GM18861 (cell line): ENCODE results near the gene NR3C2.
A peak's percentile ranks its signal among the peaks of the same experiment; 100 is the strongest.

Source experiments
- ATAC-seq: cut with Tn5 transposase; IDR thresholded peaks from one replicate; pipeline ENCODE4 v1.9.1; 2021; ENCODE audit not compliant: unreplicated experiment

The NR3C2 gene

GRCh38 chr4:148435654-148436406 is 6.4 kb downstream of the NR3C2 start:
- ATAC-seq, result no peak

GRCh38 chr4:148434075-148434773 is 8.0 kb downstream of the NR3C2 start:
- ATAC-seq, result no peak

- ATAC-seq, result peak; percentile 40
Observed at GRCh38 chr4:148431401-148431800, 10.8 kb downstream of the NR3C2 start.

- no peak for ATAC-seq
Observed at GRCh38 chr4:148430854-148431253, 11.4 kb downstream of the NR3C2 start.

- no peak for ATAC-seq
Observed at GRCh38 chr4:148429206-148429605, 13.0 kb downstream of the NR3C2 start.

GRCh38 chr4:148426643-148427042 is 15.6 kb downstream of the NR3C2 start:
- ATAC-seq, result no peak

GRCh38 chr4:148425327-148426110 is 16.7 kb downstream of the NR3C2 start:
- ATAC-seq, result peak; percentile 61

GRCh38 chr4:148420397-148420796 is 21.8 kb downstream of the NR3C2 start:
- no peak for ATAC-seq

- no peak for ATAC-seq
Observed at GRCh38 chr4:148415500-148415899, 26.7 kb downstream of the NR3C2 start.

- no peak for ATAC-seq
Observed at GRCh38 chr4:148412460-148412994, 29.7 kb downstream of the NR3C2 start.

GRCh38 chr4:148405161-148405893 is 36.9 kb downstream of the NR3C2 start:
- no peak for ATAC-seq

GRCh38 chr4:148398988-148399387 is 43.2 kb downstream of the NR3C2 start:
- no peak for ATAC-seq

GRCh38 chr4:148397771-148398170 is 44.4 kb downstream of the NR3C2 start:
- ATAC-seq, result no peak

GRCh38 chr4:148396986-148397673 is 45.1 kb downstream of the NR3C2 start:
- ATAC-seq, result no peak

- no peak for ATAC-seq
Observed at GRCh38 chr4:148395771-148396170, 46.4 kb downstream of the NR3C2 start.

- no peak for ATAC-seq
Observed at GRCh38 chr4:148391056-148391455, 51.2 kb downstream of the NR3C2 start.

GRCh38 chr4:148390311-148390710 is 51.9 kb downstream of the NR3C2 start:
- ATAC-seq, result no peak

GRCh38 chr4:148380291-148380690 is 61.9 kb downstream of the NR3C2 start:
- ATAC-seq, result no peak

GRCh38 chr4:148376151-148376550 is 66.1 kb downstream of the NR3C2 start:
- no peak for ATAC-seq

GRCh38 chr4:148375584-148375983 is 66.6 kb downstream of the NR3C2 start:
- no peak for ATAC-seq
